NCI-H146 treated with DMSO at 0.1 percent for 48 hours (cell line): Measurements from ENCODE around the gene GSTK1.
"Not testable (repeated sequence)": the region's sequence is repeated elsewhere in the genome, so short reads cannot be mapped to it uniquely, and the experiment has no call there.

Source experiments
- DNase-seq: peaks from one replicate; lab custom pipeline; 2025; ENCODE audit not compliant: unreplicated experiment; lab: John Stamatoyannopoulos, UW

The GSTK1 gene

GRCh38 chr7:143263266-143264195 is at the start of gene GSTK1:
Gene GSTK1, plus strand, starts transcription at chr7:143263441. Its CDS starts 73 bp downstream, at chr7:143263514.
- DNase-seq, result peak; percentile 29

GRCh38 chr7:143213478-143213877 is 49.8 kb upstream of the GSTK1 start:
- not testable (repeated sequence) for DNase-seq

GRCh38 chr7:143214789-143215679 is 48.2 kb upstream of the GSTK1 start:
- DNase-seq, result peak; percentile 62

- DNase-seq, result no peak
Measured at GRCh38 chr7:143216151-143216550, 47.1 kb upstream of the GSTK1 start.

GRCh38 chr7:143216686-143217085 is 46.6 kb upstream of the GSTK1 start:
- no peak for DNase-seq

GRCh38 chr7:143217806-143218205 is 45.4 kb upstream of the GSTK1 start:
- DNase-seq, result no peak

- no peak for DNase-seq
Measured at GRCh38 chr7:143221286-143221685, 42.0 kb upstream of the GSTK1 start.

GRCh38 chr7:143221737-143222136 is 41.5 kb upstream of the GSTK1 start, which contains the start of gene TAS2R40:
Gene TAS2R40, plus strand, starts transcription at chr7:143222037. Its CDS starts 42 bp downstream, at chr7:143222079.
- no peak for DNase-seq

GRCh38 chr7:143222782-143223181 is 40.5 kb upstream of the GSTK1 start:
- no peak for DNase-seq

GRCh38 chr7:143223784-143224183 is 39.5 kb upstream of the GSTK1 start:
- DNase-seq, result no peak

- no peak for DNase-seq
Measured at GRCh38 chr7:143225047-143225446, 38.2 kb upstream of the GSTK1 start.

GRCh38 chr7:143227806-143228205 is 35.4 kb upstream of the GSTK1 start:
- no peak for DNase-seq

- no peak for DNase-seq
Measured at GRCh38 chr7:143229054-143229790, 34.0 kb upstream of the GSTK1 start.

GRCh38 chr7:143230602-143231457 is 32.4 kb upstream of the GSTK1 start:
- no peak for DNase-seq

- DNase-seq, result no peak
Measured at GRCh38 chr7:143233816-143234532, 29.3 kb upstream of the GSTK1 start.

GRCh38 chr7:143234533-143234875 is 28.7 kb upstream of the GSTK1 start:
- DNase-seq, result no peak

GRCh38 chr7:143235561-143235960 is 27.7 kb upstream of the GSTK1 start:
- no peak for DNase-seq

GRCh38 chr7:143236408-143236990 is 26.7 kb upstream of the GSTK1 start:
- DNase-seq, result no peak

GRCh38 chr7:143237366-143237765 is 25.9 kb upstream of the GSTK1 start:
- no peak for DNase-seq
